ENCODE results near the gene COPRS. TPM values are rescaled to one million over a fixed set of nuclear protein-coding genes. Genes with fewer than 3 reads are reported as not detected.
A peak's percentile ranks its signal among the peaks of the same experiment; 100 is the strongest.

The COPRS gene
- total and polyA plus RNA-seq, 2 of the 8 experiments (the other 6 are each of a cell fraction or from before 2014, with no cell fraction given): 40.9 to 49.3 TPM

- DNase-seq (ENCODE audit: low read depth in 1 of 2, low spot score in 2 of 2) (no peak), FAIRE-seq (no peak)
- H3K27ac ChIP-seq (ENCODE audit: low read depth, low read length): no peak overlapping the region
- no peaks in the 10 kb centered on the region for H3K36me3 ChIP-seq (ENCODE audit: control insufficient read depth in 2 of 4, insufficient read depth in 4 of 4, low read length in 3 of 4)
- H4K20me1 ChIP-seq (replicated peaks in 1 of 2; ENCODE audit: control insufficient read depth in 1 of 2, insufficient read depth in 2 of 2, low read length in 2 of 2): no peaks in the 10 kb centered on the region
- no peak overlapping the region for H4K91ac ChIP-seq (replicated peaks; ENCODE audit: insufficient read length, low read length)
- 0 out of 2 replicates have a peak overlapping the region, but pooled peaks have one; percentile 55 for H2BK12ac ChIP-seq (ENCODE audit: low read depth, low read length)
- H2BK20ac ChIP-seq (ENCODE audit: low read length): no peak overlapping the region
- no peak overlapping the region for H3K9ac ChIP-seq (replicated peaks in 1 of 4; ENCODE audit: extremely low read depth in 1 of 4, low read depth in 3 of 4, low read length in 3 of 4)
- no peaks in the 10 kb centered on the region; a peak in 1 of 7 replicates for H3K4me1 ChIP-seq (replicated peaks in 1 of 4; ENCODE audit: control insufficient read depth in 3 of 4, insufficient read depth in 4 of 4, low read length in 3 of 4)
- H3K27me3 ChIP-seq (replicated peaks in 1 of 4; ENCODE audit: control insufficient read depth in 3 of 4, extremely low read depth in 1 of 4, insufficient read depth in 3 of 4, low read length in 3 of 4): peaks cover 0 to 4% (median 0%) of the 10 kb centered on the region in 4 experiments; a peak in 4 of 7 replicates
- ChIA-PET CTCF (ENCODE audit: partially characterized antibody) (interaction anchor here (0.6 to 6.1 kb wide), 54 partner anchors 9 to 454 kb away, joined by 3 to 82 read pairs (median 4); no protein-coding TSS in a partner anchor), POLR2A (ENCODE audit: partially characterized antibody) (interaction anchor here (0.9 to 1.9 kb wide), 2 partner anchors 278 to 313 kb away, joined by 3 to 4 read pairs; no protein-coding TSS in a partner anchor)
- no peak overlapping the region for H3K23ac ChIP-seq (ENCODE audit: insufficient read length)
- no peak overlapping the region for H4K8ac ChIP-seq (ENCODE audit: extremely low read depth, insufficient read depth, low read length)
- no peak overlapping the region for H3K4me3 ChIP-seq (ENCODE audit: extremely low read depth in 1 of 4, insufficient read depth in 2 of 4, low read depth in 3 of 4, low read length in 4 of 4)
- no peak overlapping the region for H2BK15ac ChIP-seq (ENCODE audit: low read length)
- H2AFZ ChIP-seq (ENCODE audit: low read length): 0 out of 2 replicates have a peak overlapping the region, but pooled peaks have one; percentile 28
- no peak overlapping the region for H3K4ac ChIP-seq (replicated peaks; ENCODE audit: insufficient read length, low read depth, low read length)
- H3K4me2 ChIP-seq (ENCODE audit: insufficient read depth in 1 of 2, low read depth in 2 of 2, low read length in 2 of 2): no peak overlapping the region
- 94% methylated on average over 8 of the region's 8 CpGs; no CpG with 5 or more reads in 1 of the 2 experiments for whole genome bisulfite sequencing, 2 experiments (ENCODE audit: extremely low coverage in 1 of 2, insufficient coverage in 1 of 2, insufficient read length in 1 of 2, insufficient replicate concordance in 2 of 2, low coverage in 1 of 2, low lambda C conversion rate in 2 of 2, missing lambda C conversion rate in 1 of 2)
- no peak overlapping the region for H4K5ac ChIP-seq (ENCODE audit: insufficient read length, low read depth, low read length)
- no peak overlapping the region; the same call in 1 of the 2 replicates for H2BK5ac ChIP-seq (ENCODE audit: low read depth, low read length)
- H2AK5ac ChIP-seq (ENCODE audit: low read depth, low read length): no peak overlapping the region
- H3K56ac ChIP-seq (replicated peaks; ENCODE audit: insufficient read length, low read depth, low read length): no peak overlapping the region
- no peaks in the 10 kb centered on the region for H3K79me2 ChIP-seq (ENCODE audit: control insufficient read depth in 1 of 2, insufficient read depth in 2 of 2, low read length in 2 of 2)
- H3K9me3 ChIP-seq (ENCODE audit: insufficient read depth in 2 of 2, low read depth in 1 of 2, low read length in 1 of 2): no peaks in the 10 kb centered on the region
- H3K14ac ChIP-seq (ENCODE audit: insufficient read length): no peak overlapping the region
- no peaks in the 10 kb centered on the region; the same call in 1 of the 2 replicates for H3K23me2 ChIP-seq (ENCODE audit: low read depth, low read length)
- no peaks in the 10 kb centered on the region for H3K79me1 ChIP-seq (ENCODE audit: low read depth, low read length)
- no peak overlapping the region for H3K18ac ChIP-seq (ENCODE audit: extremely low read depth, low read length)
- H2BK120ac ChIP-seq (replicated peaks; ENCODE audit: low read depth, low read length): no peak overlapping the region
- no peak for TF ChIP-seq EZH2 (IDR thresholded peaks at IDR 0.05; ENCODE audit: low read depth, low read length, severe bottlenecking)
- TF ChIP-seq SIRT6 (IDR thresholded peaks at IDR 0.05; ENCODE audit: low read length): no peak
- TF ChIP-seq TBP (IDR thresholded peaks at IDR 0.05; ENCODE audit: low read depth, low read length): no peak
- no peak for TF ChIP-seq FOSL1 (IDR thresholded peaks at IDR 0.05; ENCODE audit: insufficient read depth, low read depth, low read length)
- TF ChIP-seq CEBPB (IDR thresholded peaks at IDR 0.05; ENCODE audit: low read depth, low read length): no peak
- no peak for TF ChIP-seq CTBP2 (IDR thresholded peaks at IDR 0.05; ENCODE audit: borderline replicate concordance, insufficient read depth, insufficient read length, low read length)
- TF ChIP-seq RAD21 (IDR thresholded peaks at IDR 0.05 in 1 of 2, conservative IDR thresholded peaks at IDR 0.05 in 1 of 2; ENCODE audit: low read depth in 2 of 2, low read length in 2 of 2): no peak
- no peak for TF ChIP-seq SIX5 (IDR thresholded peaks at IDR 0.05; ENCODE audit: low read depth, low read length)
- no peak for TF ChIP-seq HDAC2 (IDR thresholded peaks at IDR 0.05; ENCODE audit: borderline replicate concordance in 1 of 2, low read depth in 2 of 2, low read length in 2 of 2)
- no peak for TF ChIP-seq ATF3 (IDR thresholded peaks at IDR 0.05; ENCODE audit: insufficient read depth, low read depth, low read length)
- TF ChIP-seq BACH1 (IDR thresholded peaks at IDR 0.05; ENCODE audit: low read length): no peak
Observed at GRCh38 chr17:31843070-31843745, 15.8 kb downstream of the COPRS start.
